ENCODE measurements around the gene ZFP57.

GRCh38 chr6:29728173-29728874 lies 47.4 kb upstream of the ZFP57 start:
- TF ChIP-seq CTCF (IDR thresholded peaks at IDR 0.05; ENCODE audit: low read length) (no peak), EZH2phosphoT487 (IDR thresholded peaks at IDR 0.05; ENCODE audit: low read length) (no peak)

Measured in MM.1S (cell line).